SKM-1 treated with dmso at 0.1 percent for 144 hours (cell line): Measurements from ENCODE around the gene TNFRSF19.
"Not testable (repeated sequence)": the region's sequence is repeated elsewhere in the genome, so short reads cannot be mapped to it uniquely, and the experiment has no call there.

ENCODE experiments used
- DNase-seq: peaks from one replicate; lab custom pipeline; 2025; ENCODE audit not compliant: unreplicated experiment; lab: John Stamatoyannopoulos, UW

The TNFRSF19 gene, protein sequence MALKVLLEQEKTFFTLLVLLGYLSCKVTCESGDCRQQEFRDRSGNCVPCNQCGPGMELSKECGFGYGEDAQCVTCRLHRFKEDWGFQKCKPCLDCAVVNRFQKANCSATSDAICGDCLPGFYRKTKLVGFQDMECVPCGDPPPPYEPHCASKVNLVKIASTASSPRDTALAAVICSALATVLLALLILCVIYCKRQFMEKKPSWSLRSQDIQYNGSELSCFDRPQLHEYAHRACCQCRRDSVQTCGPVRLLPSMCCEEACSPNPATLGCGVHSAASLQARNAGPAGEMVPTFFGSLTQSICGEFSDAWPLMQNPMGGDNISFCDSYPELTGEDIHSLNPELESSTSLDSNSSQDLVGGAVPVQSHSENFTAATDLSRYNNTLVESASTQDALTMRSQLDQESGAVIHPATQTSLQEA

DNA sequence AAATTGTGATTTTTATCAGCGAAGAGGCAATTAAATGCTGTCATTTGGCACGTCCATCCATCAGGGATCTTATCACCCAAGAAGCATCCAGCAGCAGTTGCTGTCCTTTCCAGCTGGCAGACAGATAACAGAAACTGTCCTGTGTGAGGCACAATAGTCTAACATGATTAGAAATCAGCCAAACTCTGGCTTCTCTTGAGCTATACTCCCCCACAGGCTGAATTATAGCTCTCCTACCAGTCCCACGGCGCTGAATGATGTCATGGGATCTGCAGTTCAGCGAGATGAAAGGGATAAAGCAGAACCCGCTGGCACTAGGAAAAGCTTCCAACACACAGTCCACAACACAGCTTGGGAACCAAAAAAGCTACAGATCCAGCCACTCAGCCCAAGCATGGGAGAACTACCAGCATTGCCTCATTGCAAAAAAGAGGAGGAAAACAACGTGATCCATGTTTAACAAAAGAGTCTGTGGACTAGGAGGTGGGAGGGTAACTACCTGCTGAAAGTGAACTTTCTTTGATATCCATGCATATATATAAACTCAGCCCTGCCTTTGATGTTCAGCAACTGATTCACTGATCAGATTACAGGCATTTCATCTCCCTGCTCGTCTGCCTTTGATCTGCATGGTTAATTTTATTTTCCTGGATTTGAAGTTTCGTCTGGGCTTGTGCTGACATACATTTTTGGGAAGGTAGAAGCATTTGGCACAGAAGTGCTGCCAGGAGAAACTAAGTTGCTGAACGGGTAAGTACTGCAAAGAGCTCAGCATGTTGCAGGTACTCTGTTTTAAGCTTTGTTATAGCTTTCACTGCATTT, at the start of gene TNFRSF19:
TNFRSF19 (plus strand) TSS at position 314 of the 822 bp plus-strand sequence. CDS start 19,772 bp downstream, outside the sequence.
- no peak for DNase-seq

DNA sequence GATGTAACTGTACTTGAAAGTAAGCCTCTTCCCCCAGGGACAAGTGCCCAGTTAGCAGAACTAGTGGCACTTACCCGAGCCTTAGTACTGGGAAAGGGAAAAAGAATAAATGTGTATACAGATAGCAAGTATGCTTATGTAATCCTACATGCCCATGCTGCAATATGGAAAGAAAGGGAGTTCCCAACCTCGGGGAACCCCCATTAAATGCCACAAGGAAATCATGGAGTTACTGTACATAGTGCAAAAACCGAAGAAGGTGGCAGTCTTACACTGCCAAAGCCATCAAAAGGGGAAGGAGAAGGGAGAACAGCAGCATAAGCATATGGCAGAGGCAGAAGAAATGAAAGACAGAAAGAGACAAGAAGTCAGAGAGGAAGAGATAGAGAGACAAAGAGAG, 40.3 kb upstream of the TNFRSF19 start:
- not testable (repeated sequence) for DNase-seq

DNA sequence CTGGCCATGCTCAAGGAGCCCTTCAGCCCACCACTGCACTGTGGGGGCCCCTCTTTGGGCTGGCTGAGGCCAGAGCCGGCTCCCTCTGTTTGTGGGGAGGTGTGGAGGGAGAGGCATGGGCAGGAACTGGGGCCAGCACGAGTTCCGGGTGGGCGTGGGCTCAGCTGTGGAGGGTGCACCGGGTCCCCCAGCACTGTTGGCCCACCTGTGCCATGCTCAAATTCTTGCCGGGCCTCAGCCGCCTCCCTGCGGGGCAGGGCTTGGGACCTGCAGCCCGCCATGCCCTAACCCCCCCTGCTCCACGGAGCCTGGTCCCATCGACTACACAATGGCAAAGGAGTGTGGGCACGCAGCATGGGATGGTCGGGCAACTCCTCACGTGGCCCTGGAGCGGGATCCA, 38.8 kb upstream of the TNFRSF19 start:
- DNase-seq, result no peak

DNA sequence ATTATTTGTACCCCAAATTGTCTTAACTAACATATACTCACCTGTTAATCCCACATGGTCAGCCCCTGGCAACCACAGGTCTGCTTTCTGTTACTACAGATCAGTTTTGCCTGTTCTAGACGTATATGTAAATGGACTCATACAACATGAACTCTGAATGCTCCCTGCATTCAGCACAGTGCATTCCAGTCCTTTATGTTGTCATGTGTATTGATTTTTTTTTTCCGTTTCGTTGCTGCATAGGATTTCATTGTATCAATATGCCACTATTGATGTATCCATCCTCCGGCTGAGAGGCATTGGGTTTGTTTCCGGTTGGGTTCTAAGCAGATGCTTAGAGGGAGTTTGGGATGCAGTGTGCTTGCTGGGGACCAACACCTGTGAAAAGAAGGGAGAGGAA, 36.1 kb upstream of the TNFRSF19 start:
- no peak for DNase-seq

DNA sequence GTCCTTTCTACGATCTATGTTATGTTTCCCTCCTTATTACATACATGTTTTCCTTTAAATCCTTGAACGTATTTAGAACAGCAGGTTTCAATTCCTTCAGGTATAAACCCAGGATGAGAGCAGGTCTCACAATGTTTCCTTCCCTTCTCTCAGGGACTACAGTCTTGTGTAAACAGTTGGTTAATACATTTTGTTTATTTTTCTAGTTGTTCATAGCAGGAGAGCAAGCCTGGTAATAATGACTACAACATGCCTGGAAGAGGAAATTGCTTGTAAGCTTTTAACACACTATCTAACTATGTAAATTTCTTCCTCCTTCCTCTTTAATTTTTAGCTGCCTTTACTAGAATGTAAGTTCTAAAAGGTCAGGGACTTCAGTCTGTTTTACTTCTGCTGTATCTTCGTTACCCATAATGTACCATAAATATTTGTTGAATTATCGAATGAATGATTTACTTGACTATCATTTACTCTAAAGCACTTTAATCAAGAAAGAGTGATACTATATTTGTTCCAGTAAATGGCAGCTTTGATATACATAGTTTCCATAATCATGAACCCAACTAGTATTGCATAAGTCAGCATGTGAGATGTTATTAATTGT, 28.9 kb upstream of the TNFRSF19 start:
- no peak for DNase-seq

DNA sequence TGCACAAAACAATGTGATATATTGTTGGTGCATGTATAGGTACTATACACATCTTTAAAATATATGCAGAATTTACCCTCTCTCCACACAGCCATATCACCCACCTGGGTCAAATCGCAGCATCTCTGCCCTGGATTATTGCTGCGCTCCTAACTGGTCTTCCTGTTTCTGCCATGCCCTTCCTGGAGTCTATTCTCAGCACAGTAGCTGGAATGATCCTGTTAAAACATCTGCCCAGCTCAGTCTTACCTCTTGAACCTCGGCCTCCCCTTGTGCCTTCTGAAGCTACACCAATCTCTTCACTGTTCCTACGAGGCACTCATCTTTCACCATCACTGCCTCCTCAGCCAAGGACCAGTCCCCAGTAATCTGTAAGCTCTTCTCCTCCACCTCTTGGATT, 25.5 kb upstream of the TNFRSF19 start:
- DNase-seq, result no peak

DNA sequence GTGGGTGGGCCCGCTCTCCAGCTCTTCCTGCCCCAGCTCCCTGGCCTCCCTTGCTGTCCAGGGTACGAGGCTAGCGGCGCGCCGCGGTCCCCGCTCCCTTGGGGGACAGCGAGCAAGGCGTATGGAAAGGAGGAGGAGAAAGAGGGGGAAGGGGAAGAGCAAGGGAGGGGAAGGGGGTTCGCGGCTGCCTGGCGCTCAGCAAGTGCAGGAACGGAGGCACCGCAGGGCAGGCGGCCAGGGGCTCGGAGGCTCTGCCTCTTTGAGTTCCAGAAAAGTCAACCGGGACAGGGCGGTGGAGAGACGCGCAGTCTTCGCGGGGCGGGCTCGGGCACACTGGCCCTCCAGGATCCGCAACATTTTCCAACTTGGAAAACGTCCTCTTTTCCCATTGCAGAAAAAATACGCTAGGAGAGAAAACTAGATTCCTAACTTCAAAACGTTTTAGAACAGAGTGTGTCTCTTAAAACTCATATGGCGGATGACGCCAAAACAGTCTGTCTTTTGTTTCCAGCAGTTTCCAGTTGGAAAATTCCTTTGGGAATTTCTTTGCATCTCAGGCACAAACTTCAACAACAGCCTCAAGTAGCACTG, 23.1 kb upstream of the TNFRSF19 start:
- DNase-seq, result no peak

DNA sequence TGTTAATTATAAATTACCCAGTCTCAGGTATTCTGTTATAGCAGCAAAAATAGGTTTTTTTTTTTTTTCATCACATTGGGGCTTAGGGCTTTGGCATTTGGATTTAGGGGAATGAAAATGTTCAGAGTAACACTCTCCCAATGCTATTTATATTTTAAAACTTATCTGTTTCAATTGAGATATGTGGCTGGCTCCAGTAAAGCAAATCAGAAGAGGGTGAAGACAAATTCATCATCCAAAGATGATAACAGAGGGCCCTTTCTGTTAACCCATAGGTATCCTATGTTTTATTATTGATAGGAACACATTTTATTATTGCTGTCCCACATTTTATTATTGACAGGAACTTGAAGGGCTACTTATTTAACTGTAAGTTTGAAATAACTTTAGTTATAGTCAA, 20.5 kb upstream of the TNFRSF19 start:
- DNase-seq, result no peak

DNA sequence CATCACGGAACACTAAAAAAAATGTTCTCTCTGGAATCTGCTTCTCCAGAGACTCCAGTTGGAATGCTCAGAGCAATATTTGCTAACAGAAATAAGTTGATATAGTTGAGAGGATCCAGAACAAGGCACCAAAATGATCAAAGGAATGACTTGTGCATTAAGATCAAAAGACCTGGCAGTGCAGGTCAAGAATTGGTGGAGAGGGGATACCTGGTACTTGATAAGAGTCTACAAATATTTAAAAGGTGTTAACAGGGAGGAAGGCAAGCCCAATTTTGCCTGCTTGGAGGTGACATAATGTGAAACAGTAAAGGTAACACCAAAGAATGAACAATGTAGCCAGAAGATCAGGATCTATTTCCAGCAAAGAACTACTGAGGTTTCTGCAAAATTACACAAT, 20.0 kb upstream of the TNFRSF19 start:
- DNase-seq, result no peak

DNA sequence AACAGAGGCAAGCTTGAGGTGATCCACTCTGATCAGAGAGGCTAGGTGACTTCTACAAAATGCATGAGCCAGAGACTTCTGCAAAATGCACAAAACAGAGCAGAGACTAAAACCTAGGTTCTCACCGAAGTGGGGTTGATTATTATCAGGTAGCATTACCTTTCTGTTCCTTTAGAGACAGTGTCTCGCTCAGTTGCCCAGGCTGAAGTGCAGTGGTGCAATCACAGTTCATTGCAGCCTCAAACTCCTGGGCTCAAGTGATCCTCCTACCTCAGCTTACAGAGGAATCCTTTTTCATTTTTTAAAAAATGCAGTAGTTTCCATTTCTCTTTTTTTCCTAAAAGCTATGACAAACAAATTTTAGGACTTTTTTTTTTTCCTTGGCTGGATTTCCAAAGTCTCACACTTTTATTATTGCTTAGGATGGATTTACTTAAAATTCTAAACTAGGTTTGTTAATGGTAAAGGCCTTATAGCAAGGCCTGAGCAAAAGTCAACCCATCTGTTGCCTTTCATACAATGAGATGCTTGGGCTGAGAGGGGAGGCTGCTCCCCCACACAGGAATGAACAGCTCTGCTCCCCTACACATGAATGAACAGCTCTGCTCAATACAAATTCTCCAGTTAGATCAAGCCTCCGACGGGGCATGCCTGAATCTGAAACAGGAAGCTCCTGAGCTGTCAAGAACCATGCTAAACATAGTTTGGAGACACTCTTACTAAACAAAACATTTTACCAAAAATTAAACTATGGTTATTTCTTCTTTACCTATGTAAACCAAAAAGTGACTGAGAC, 18.8 kb upstream of the TNFRSF19 start:
- no peak for DNase-seq

DNA sequence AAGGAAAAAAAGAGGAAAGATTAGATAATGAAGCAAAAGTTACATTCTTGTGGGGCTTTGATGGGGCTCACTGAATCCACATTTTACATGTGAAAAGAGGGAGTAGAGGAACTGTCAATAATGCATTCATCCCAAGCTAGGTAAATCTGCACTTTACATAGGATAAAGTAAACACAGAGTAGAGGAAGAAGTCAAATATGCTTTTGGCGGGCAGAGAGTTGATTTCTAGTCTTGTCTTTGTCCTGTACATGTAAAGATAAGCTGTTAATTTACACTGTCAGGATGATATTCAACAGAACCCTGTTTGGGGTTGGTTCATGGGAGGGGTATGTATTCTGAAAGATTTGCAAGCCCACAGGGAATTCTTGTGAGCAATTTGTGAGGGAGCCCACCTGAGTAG, 18.0 kb upstream of the TNFRSF19 start:
- no peak for DNase-seq

DNA sequence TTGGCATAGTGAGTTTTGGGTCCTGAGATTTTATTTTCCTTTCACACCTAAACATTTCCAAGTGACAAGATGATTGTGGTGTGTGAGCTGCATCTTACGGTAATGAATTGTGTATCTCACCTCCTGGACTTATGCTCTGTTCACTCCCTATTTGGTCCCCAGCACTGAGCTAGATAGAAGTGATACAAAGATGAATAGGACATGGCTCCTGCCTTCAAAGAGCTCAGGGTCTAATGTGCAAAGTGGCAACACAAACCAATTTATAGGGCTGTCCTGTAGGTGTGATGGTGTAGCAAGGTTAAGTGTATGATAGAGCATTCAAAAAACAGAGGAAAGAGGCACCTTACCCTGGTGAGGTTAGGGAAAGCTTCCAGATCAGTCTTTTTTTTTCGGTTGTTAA, 17.6 kb upstream of the TNFRSF19 start:
- DNase-seq, result no peak

DNA sequence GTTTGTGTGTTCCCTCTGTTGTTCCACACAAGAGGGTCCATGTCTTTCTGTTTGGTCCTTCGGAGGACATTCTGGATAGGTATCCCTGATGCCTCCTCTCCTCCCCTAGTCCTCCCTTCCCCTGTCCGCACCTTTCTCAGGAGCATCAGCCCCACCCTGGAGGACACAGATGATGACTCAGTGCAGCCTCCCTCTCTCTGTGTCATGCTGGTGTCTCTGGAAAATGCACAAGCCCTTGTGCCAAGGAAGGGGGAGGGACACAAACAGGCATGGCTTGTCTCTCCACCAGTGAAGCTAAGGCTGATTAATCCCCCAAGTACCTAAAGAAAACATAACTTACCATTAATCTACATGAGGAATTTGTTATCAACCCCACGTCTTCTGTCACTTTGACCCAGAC, 16.2 kb upstream of the TNFRSF19 start:
- DNase-seq, result no peak

DNA sequence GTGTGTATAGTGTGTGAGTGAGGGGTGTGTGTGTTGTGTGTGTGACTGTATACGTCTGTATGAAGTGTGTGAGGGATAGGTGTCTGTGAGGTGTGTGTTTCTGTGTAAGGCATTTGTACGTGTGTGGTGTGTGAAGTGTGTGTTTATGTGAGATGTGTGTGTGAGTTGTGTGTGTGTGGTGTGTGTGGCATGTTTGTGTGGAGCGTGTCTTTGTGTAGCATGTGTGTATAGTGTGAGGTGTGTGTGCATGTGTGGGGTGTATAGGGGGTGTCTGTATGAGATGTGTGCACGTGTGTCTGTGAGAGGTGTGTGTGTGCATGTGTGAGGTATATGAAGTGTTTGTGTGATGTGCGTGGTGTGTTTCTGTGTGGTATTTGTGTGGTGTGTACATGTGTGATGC, 13.2 kb upstream of the TNFRSF19 start:
- no peak for DNase-seq

DNA sequence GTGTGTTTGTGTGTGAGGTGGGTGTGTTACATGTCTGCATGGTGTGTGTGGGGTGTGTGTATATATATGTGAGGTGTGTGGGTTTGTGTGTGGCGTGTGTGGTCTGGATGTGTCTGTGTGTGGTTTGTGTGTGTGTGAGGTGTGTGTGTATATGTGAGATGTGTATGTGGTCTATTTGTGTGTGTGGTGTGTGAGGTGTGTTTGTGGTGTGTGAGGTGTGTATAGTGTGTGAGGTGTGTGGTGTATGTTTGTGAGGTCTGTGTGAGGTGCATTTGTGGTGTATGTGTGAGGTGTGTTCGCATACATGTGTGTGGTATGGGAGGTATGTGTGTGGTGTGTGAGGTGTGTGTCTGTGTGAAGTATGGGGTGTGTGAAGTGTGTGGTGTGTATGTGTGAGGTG, 12.5 kb upstream of the TNFRSF19 start:
- no peak for DNase-seq

DNA sequence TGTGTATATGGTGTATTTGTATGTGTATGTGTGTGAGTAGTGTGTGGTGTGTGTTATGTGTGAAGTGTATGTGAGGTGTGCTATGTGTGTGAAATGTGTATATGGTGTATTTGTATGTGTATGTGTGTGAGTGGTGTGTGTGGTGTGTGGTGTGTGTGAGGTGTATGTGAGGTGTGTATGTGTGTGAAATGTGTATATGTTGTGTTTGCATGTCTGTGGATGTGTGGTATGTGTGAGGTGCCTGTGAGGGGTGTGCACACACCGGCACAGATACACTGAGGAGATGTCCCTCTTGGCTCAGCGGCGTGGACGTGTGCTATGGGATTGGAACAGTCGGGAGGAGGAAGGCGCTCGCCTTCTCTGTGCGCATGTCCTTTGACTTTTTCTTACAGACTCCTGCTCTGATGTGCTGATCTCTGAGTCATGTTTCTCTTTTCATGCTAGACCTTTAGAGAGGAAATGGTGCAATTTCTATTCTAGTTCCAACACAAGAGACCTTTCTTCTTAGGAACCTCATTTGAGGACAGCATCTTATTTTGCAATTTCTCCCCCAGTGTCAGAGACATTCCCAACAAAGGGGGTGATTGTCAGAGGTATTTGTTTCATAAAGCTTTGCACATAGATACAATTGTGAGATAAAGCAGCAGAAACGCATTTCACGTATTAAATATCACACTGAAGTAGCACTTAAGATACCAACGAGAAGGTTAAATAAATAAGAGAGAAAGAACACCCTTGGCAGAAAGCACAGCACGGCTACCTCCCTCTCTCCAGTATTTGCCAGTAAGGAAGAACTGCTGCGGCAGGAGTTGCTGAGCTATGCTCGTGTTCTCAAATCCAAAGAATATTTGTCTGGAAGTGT, 11.3 kb upstream of the TNFRSF19 start:
- DNase-seq, result peak; percentile 94

DNA sequence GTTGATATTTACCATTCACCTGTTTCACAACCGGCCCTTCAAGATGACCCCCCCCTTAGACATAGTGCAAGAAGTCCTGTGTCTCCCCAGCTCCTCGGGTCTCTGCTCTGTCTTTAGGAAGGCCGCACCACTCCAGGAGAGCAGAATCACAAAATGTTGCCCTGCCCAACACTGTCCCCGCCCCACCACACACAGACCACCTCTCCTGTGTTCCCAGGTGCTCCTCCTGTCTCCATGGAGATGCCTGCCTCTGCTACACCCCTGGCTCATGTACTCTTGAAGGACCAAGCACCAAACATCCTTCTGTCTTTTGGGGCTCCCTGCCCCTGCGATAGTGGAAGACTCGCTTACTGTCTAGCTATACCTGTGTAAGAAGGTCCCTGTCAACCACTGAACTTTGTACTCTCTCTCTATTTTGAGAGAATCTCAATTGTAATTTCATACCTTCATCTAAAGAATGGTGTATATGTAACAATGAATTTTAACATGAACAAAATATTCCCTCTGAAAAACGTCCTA, 9.6 kb upstream of the TNFRSF19 start:
- no peak for DNase-seq

DNA sequence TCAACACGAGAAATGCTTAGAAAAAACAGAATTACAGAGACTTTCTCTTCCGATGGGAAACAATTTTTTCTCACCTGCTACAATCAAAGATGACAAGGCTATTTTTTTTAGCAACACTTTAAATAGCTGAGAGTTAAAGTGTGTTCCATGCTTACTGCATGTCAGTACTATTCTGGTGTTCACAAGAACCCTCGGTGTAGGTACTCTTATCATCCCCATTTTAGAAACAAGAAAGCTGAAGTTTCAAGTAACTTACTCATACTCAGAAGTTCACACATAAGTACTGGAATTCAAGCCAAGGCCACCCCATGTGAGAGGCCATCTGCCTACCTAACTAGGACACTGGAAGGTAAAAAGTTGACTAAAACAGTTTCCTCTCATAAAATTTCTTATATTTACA, 9.0 kb upstream of the TNFRSF19 start:
- DNase-seq, result no peak

DNA sequence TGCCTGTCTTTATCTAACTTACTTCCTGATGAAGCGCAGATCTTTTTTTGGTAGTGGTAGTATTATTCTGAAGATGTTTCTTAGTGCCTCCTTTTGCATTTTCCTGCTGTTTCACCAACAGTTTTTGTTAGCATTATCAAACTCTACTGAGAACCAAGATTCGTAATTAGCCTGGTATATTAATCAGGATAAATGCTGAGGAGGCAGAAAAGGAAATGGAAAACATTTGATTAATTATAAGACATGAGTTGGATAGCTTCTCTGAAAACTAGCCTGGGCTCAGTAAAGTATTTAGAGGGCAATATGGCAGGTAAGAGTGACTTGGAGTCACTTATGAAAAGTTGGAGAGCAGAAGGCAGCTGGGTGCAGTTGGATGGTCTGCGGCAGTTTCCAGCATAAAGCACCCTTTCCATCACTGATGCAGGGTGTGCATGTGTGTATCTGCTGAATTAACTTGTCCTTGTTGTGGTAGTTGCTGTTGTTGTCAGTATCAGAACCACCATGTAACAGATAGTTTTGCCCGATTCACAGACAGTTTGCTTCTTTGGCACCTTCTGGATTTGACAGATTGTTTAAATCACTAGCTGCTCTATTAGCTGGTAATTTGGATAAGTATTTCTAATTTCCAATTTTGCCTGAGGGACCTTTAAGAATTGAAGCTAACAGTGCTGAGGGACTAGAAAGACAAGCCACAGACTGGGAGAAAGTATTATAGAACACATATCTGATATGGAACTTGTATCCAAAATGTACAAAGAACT, 6.9 kb upstream of the TNFRSF19 start:
- no peak for DNase-seq
